ENCODE measurements around the gene CDH4. TPM values are rescaled to one million over a fixed set of nuclear protein-coding genes. Genes with fewer than 3 reads are reported as not detected.

The CDH4 gene
- polyA plus RNA-seq, 3 donors: 6.9 to 8.7 (median 7.9) TPM

- DNase-seq (ENCODE audit: extremely low read depth in 1 of 11, low read depth in 9 of 11, low spot score in 4 of 11): no peak
Measured at GRCh38 chr20:61346996-61347395, 94.9 kb downstream of the CDH4 start.

GRCh38 chr20:61347443-61347842 is 95.4 kb downstream of the CDH4 start:
- DNase-seq (ENCODE audit: extremely low read depth in 1 of 11, low read depth in 9 of 11, low spot score in 4 of 11): no peak

- no peak for DNase-seq (ENCODE audit: extremely low read depth in 1 of 11, low read depth in 9 of 11, low spot score in 4 of 11)
Measured at GRCh38 chr20:61349447-61350165, 97.5 kb downstream of the CDH4 start.

- DNase-seq (ENCODE audit: extremely low read depth in 1 of 11, low read depth in 9 of 11, low spot score in 4 of 11): no peak
Measured at GRCh38 chr20:61350500-61351250, 98.6 kb downstream of the CDH4 start.

GRCh38 chr20:61352346-61353260 is 100.5 kb downstream of the CDH4 start:
- no peak for DNase-seq (ENCODE audit: extremely low read depth in 1 of 11, low read depth in 9 of 11, low spot score in 4 of 11)

GRCh38 chr20:61353261-61354000 is 101.4 kb downstream of the CDH4 start:
- no peak for DNase-seq (ENCODE audit: extremely low read depth in 1 of 11, low read depth in 9 of 11, low spot score in 4 of 11)

- DNase-seq (ENCODE audit: extremely low read depth in 1 of 11, low read depth in 9 of 11, low spot score in 4 of 11): no peak
Measured at GRCh38 chr20:61354001-61354390, 101.9 kb downstream of the CDH4 start.

- DNase-seq (ENCODE audit: extremely low read depth in 1 of 11, low read depth in 9 of 11, low spot score in 4 of 11): no peak
Measured at GRCh38 chr20:61354501-61354900, 102.4 kb downstream of the CDH4 start.

GRCh38 chr20:61354901-61355495 is 102.9 kb downstream of the CDH4 start:
- DNase-seq (ENCODE audit: extremely low read depth in 1 of 11, low read depth in 9 of 11, low spot score in 4 of 11): no peak

GRCh38 chr20:61355585-61355984 is 103.5 kb downstream of the CDH4 start:
- DNase-seq (ENCODE audit: extremely low read depth in 1 of 11, low read depth in 9 of 11, low spot score in 4 of 11): no peak

GRCh38 chr20:61356196-61356595 is 104.1 kb downstream of the CDH4 start:
- DNase-seq (ENCODE audit: extremely low read depth in 1 of 11, low read depth in 9 of 11, low spot score in 4 of 11): no peak

- DNase-seq (ENCODE audit: extremely low read depth in 1 of 11, low read depth in 9 of 11, low spot score in 4 of 11): no peak
Measured at GRCh38 chr20:61357119-61357518, 105.1 kb downstream of the CDH4 start.

- DNase-seq (ENCODE audit: extremely low read depth in 1 of 11, low read depth in 9 of 11, low spot score in 4 of 11): no peak
Measured at GRCh38 chr20:61359254-61359653, 107.2 kb downstream of the CDH4 start.

GRCh38 chr20:61360296-61360695 is 108.2 kb downstream of the CDH4 start:
- DNase-seq (ENCODE audit: extremely low read depth in 1 of 11, low read depth in 9 of 11, low spot score in 4 of 11): no peak

GRCh38 chr20:61360940-61361339 is 108.9 kb downstream of the CDH4 start:
- no peak for DNase-seq (ENCODE audit: extremely low read depth in 1 of 11, low read depth in 9 of 11, low spot score in 4 of 11)

- no peak for DNase-seq (ENCODE audit: extremely low read depth in 1 of 11, low read depth in 9 of 11, low spot score in 4 of 11)
Measured at GRCh38 chr20:61361501-61361900, 109.4 kb downstream of the CDH4 start.

GRCh38 chr20:61364147-61364546 is 112.1 kb downstream of the CDH4 start:
- no peak for DNase-seq (ENCODE audit: extremely low read depth in 1 of 11, low read depth in 9 of 11, low spot score in 4 of 11)

- no peak for DNase-seq (ENCODE audit: extremely low read depth in 1 of 11, low read depth in 9 of 11, low spot score in 4 of 11)
Measured at GRCh38 chr20:61366914-61367313, 114.9 kb downstream of the CDH4 start.

All from renal cortex interstitium (tissue), 11 donors.